Hematopoietic multipotent progenitor cell treated with erythropoietin and hydrocortisone succinate and interleukin-3 and kit ligand, for 17 days (in vitro differentiated cells): ENCODE results near the gene AIG1.
"Not testable (repeated sequence)": the region's sequence is repeated elsewhere in the genome, so short reads cannot be mapped to it uniquely, and the experiment has no call there.

Experiments
- DNase-seq: peaks from one replicate; pipeline ENCODE4 v3.0.0-alpha.2; 2015; ENCODE audit warnings: low spot score

Gene AIG1

GRCh38 chr6:143060806-143061596 is at the start of gene AIG1:
TSS of gene AIG1 (plus strand) at chr6:143060889. CDS start at chr6:143060926, 37 bp downstream.
- no peak for DNase-seq

- no peak for DNase-seq
These were observed 45.9 kb upstream of the AIG1 start for GRCh38 chr6:143014764-143015163.

GRCh38 chr6:143015300-143015706 is 45.4 kb upstream of the AIG1 start:
- no peak for DNase-seq

GRCh38 chr6:143018955-143019354 is 41.7 kb upstream of the AIG1 start:
- DNase-seq: no peak

- not testable (repeated sequence) for DNase-seq
These were observed 39.8 kb upstream of the AIG1 start for GRCh38 chr6:143020862-143021261.

- no peak for DNase-seq
These were observed 39.1 kb upstream of the AIG1 start for GRCh38 chr6:143021543-143021942.

GRCh38 chr6:143022587-143022986 is 38.1 kb upstream of the AIG1 start:
- DNase-seq: no peak

- DNase-seq: no peak
These were observed 37.0 kb upstream of the AIG1 start for GRCh38 chr6:143023695-143024094.

GRCh38 chr6:143024977-143025376 is 35.7 kb upstream of the AIG1 start:
- DNase-seq: no peak

GRCh38 chr6:143026696-143027449 is 33.8 kb upstream of the AIG1 start:
- no peak for DNase-seq

- DNase-seq: no peak
These were observed 25.9 kb upstream of the AIG1 start for GRCh38 chr6:143034689-143035334.

GRCh38 chr6:143037470-143037869 is 23.2 kb upstream of the AIG1 start:
- no peak for DNase-seq

GRCh38 chr6:143038833-143039232 is 21.9 kb upstream of the AIG1 start:
- no peak for DNase-seq

- DNase-seq: no peak
These were observed 21.1 kb upstream of the AIG1 start for GRCh38 chr6:143039548-143039947.

GRCh38 chr6:143040018-143040417 is 20.7 kb upstream of the AIG1 start:
- no peak for DNase-seq

GRCh38 chr6:143044345-143044744 is 16.3 kb upstream of the AIG1 start:
- DNase-seq: not testable (repeated sequence)

- no peak for DNase-seq
These were observed 11.1 kb upstream of the AIG1 start for GRCh38 chr6:143049611-143050010.

- no peak for DNase-seq
These were observed 10.2 kb upstream of the AIG1 start for GRCh38 chr6:143050509-143050908.

- DNase-seq: no peak
These were observed 8.4 kb upstream of the AIG1 start for GRCh38 chr6:143052282-143052681.

- no peak for DNase-seq
These were observed 6.8 kb upstream of the AIG1 start for GRCh38 chr6:143053856-143054255.

GRCh38 chr6:143054329-143054728 is 6.4 kb upstream of the AIG1 start:
- DNase-seq: no peak

GRCh38 chr6:143055213-143055612 is 5.5 kb upstream of the AIG1 start:
- DNase-seq: no peak

GRCh38 chr6:143055891-143056290 is 4.8 kb upstream of the AIG1 start:
- no peak for DNase-seq
